ENCODE results near the gene SNX13. TPM values are rescaled to one million over a fixed set of nuclear protein-coding genes. Genes with fewer than 3 reads are reported as not detected.

The SNX13 gene
- total and polyA plus RNA-seq, 9 of the 15 experiments (the other 6 are each of a cell fraction or from before 2014, with no cell fraction given): 5.6 to 33.2 (median 25.4) TPM

- TF ChIP-seq, protein P1, sequence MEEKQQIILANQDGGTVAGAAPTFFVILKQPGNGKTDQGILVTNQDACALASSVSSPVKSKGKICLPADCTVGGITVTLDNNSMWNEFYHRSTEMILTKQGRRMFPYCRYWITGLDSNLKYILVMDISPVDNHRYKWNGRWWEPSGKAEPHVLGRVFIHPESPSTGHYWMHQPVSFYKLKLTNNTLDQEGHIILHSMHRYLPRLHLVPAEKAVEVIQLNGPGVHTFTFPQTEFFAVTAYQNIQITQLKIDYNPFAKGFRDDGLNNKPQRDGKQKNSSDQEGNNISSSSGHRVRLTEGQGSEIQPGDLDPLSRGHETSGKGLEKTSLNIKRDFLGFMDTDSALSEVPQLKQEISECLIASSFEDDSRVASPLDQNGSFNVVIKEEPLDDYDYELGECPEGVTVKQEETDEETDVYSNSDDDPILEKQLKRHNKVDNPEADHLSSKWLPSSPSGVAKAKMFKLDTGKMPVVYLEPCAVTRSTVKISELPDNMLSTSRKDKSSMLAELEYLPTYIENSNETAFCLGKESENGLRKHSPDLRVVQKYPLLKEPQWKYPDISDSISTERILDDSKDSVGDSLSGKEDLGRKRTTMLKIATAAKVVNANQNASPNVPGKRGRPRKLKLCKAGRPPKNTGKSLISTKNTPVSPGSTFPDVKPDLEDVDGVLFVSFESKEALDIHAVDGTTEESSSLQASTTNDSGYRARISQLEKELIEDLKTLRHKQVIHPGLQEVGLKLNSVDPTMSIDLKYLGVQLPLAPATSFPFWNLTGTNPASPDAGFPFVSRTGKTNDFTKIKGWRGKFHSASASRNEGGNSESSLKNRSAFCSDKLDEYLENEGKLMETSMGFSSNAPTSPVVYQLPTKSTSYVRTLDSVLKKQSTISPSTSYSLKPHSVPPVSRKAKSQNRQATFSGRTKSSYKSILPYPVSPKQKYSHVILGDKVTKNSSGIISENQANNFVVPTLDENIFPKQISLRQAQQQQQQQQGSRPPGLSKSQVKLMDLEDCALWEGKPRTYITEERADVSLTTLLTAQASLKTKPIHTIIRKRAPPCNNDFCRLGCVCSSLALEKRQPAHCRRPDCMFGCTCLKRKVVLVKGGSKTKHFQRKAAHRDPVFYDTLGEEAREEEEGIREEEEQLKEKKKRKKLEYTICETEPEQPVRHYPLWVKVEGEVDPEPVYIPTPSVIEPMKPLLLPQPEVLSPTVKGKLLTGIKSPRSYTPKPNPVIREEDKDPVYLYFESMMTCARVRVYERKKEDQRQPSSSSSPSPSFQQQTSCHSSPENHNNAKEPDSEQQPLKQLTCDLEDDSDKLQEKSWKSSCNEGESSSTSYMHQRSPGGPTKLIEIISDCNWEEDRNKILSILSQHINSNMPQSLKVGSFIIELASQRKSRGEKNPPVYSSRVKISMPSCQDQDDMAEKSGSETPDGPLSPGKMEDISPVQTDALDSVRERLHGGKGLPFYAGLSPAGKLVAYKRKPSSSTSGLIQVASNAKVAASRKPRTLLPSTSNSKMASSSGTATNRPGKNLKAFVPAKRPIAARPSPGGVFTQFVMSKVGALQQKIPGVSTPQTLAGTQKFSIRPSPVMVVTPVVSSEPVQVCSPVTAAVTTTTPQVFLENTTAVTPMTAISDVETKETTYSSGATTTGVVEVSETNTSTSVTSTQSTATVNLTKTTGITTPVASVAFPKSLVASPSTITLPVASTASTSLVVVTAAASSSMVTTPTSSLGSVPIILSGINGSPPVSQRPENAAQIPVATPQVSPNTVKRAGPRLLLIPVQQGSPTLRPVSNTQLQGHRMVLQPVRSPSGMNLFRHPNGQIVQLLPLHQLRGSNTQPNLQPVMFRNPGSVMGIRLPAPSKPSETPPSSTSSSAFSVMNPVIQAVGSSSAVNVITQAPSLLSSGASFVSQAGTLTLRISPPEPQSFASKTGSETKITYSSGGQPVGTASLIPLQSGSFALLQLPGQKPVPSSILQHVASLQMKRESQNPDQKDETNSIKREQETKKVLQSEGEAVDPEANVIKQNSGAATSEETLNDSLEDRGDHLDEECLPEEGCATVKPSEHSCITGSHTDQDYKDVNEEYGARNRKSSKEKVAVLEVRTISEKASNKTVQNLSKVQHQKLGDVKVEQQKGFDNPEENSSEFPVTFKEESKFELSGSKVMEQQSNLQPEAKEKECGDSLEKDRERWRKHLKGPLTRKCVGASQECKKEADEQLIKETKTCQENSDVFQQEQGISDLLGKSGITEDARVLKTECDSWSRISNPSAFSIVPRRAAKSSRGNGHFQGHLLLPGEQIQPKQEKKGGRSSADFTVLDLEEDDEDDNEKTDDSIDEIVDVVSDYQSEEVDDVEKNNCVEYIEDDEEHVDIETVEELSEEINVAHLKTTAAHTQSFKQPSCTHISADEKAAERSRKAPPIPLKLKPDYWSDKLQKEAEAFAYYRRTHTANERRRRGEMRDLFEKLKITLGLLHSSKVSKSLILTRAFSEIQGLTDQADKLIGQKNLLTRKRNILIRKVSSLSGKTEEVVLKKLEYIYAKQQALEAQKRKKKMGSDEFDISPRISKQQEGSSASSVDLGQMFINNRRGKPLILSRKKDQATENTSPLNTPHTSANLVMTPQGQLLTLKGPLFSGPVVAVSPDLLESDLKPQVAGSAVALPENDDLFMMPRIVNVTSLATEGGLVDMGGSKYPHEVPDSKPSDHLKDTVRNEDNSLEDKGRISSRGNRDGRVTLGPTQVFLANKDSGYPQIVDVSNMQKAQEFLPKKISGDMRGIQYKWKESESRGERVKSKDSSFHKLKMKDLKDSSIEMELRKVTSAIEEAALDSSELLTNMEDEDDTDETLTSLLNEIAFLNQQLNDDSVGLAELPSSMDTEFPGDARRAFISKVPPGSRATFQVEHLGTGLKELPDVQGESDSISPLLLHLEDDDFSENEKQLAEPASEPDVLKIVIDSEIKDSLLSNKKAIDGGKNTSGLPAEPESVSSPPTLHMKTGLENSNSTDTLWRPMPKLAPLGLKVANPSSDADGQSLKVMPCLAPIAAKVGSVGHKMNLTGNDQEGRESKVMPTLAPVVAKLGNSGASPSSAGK (IDR thresholded peaks at IDR 0.05): no peak
Measured at GRCh38 chr7:17965603-17966002, 25.3 kb upstream of the SNX13 start (continued).

Data from K562 (cell line).